ENCODE measurements around the gene WNT4. TPM values are rescaled to one million over a fixed set of nuclear protein-coding genes. Genes with fewer than 3 reads are reported as not detected.

WNT4 gene
- total RNA-seq, 1 donor from 2014 or later, result not detected

DNA sequence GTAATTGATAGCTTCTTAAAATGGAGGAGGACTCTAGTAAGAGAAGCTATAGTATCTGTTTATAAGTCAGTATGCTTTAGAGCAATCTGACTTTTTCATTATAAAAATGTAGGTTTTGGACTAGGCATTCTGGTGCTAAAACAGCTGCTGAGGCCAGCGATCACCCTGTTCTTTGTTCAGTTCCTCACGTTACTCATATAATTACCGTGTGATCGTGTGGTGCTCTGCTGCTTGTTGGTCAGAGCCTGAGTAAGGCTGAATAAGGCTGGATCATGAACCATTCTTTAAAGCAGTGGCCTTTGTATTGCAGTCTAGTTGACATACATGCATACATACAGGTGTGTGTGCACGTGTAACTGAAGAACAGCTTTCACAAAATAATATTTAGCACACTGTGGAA, 65.2 kb downstream of the WNT4 start:
- Histone ChIP-seq H3K9ac (no peak overlapping the region), H3K36me3 (peaks cover 5% of the 10 kb centered on the region), H3K4me2 (no peak overlapping the region), H3K4me3 (no peak overlapping the region), H3K27ac (no peak overlapping the region), H3K9me3 (ENCODE audit: low read depth) (no peaks in the 10 kb centered on the region), H3K79me2 (ENCODE audit: low read depth) (peaks cover 96% of the 10 kb centered on the region), H3F3A (ENCODE audit: low read depth) (peaks cover 9% of the 10 kb centered on the region), H3K4me1 (peaks cover 12% of the 10 kb centered on the region), H4K20me1 (ENCODE audit: low read depth) (peaks cover 95% of the 10 kb centered on the region), H2AFZ (replicated peaks) (no peak overlapping the region), H3K27me3 (no peaks in the 10 kb centered on the region)
- Mint-ChIP-seq H3K9me3 (no peaks in the 10 kb centered on the region), H3K4me1 (peaks cover 23% of the 10 kb centered on the region), H3K27ac (no peak overlapping the region), H3K36me3 (peaks cover 22% of the 10 kb centered on the region), H3K4me3 (no peak overlapping the region), H3K27me3 (ENCODE audit: insufficient read depth, low read depth) (no peaks in the 10 kb centered on the region)
- no peak for DNase-seq (ENCODE audit: low spot score)
- TF ChIP-seq EZH2 (IDR thresholded peaks at IDR 0.05) (no peak), EZH2phosphoT487 (IDR thresholded peaks at IDR 0.05) (no peak)
- TF ChIP-seq, protein P1, sequence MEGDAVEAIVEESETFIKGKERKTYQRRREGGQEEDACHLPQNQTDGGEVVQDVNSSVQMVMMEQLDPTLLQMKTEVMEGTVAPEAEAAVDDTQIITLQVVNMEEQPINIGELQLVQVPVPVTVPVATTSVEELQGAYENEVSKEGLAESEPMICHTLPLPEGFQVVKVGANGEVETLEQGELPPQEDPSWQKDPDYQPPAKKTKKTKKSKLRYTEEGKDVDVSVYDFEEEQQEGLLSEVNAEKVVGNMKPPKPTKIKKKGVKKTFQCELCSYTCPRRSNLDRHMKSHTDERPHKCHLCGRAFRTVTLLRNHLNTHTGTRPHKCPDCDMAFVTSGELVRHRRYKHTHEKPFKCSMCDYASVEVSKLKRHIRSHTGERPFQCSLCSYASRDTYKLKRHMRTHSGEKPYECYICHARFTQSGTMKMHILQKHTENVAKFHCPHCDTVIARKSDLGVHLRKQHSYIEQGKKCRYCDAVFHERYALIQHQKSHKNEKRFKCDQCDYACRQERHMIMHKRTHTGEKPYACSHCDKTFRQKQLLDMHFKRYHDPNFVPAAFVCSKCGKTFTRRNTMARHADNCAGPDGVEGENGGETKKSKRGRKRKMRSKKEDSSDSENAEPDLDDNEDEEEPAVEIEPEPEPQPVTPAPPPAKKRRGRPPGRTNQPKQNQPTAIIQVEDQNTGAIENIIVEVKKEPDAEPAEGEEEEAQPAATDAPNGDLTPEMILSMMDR (IDR thresholded peaks at IDR 0.05), result no peak

DNA sequence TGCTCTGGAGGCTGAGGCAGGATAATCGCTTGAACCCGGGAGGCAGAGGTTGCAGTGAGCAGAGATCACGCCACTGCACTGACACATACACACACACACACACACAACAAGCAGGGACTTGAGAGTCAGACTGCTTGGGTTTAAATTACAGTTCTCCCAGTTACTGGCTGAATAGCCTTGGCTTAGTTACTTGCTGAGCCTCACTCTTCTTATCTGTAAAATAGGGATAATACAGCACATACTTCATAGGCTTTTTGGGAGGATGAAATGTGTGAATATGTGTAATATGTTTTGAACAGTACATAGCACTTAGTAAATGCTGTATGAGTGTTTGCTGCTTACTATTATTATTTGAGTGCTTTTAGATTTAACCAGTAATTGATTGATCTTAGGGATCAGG, 66.6 kb downstream of the WNT4 start:
- TF ChIP-seq, protein P1 (IDR thresholded peaks at IDR 0.05), result no peak
- TF ChIP-seq EZH2phosphoT487 (IDR thresholded peaks at IDR 0.05) (no peak), EZH2 (IDR thresholded peaks at IDR 0.05) (no peak)
- no peak overlapping the region for H3K4me3 ChIP-seq
- Mint-ChIP-seq H3K9me3 (no peaks in the 10 kb centered on the region), H3K27me3 (ENCODE audit: insufficient read depth, low read depth) (no peaks in the 10 kb centered on the region), H3K4me3 (no peak overlapping the region), H3K27ac (no peak overlapping the region), H3K4me1 (peaks cover 23% of the 10 kb centered on the region), H3K36me3 (peaks cover 19% of the 10 kb centered on the region)
- peaks cover 96% of the 10 kb centered on the region for H4K20me1 ChIP-seq (ENCODE audit: low read depth)
- peaks cover 9% of the 10 kb centered on the region for H3F3A ChIP-seq (ENCODE audit: low read depth)
- H3K79me2 ChIP-seq (ENCODE audit: low read depth), result peaks cover 97% of the 10 kb centered on the region
- peaks cover 12% of the 10 kb centered on the region for H3K4me1 ChIP-seq
- H3K4me2 ChIP-seq, result no peak overlapping the region
- H3K36me3 ChIP-seq, result no peaks in the 10 kb centered on the region
- no peak overlapping the region for H3K27ac ChIP-seq
- no peaks in the 10 kb centered on the region for H3K27me3 ChIP-seq
- H3K9ac ChIP-seq, result no peak overlapping the region
- no peaks in the 10 kb centered on the region for H3K9me3 ChIP-seq (ENCODE audit: low read depth)
- no peak overlapping the region for H2AFZ ChIP-seq (replicated peaks)
- no peak for DNase-seq (ENCODE audit: low spot score)

DNA sequence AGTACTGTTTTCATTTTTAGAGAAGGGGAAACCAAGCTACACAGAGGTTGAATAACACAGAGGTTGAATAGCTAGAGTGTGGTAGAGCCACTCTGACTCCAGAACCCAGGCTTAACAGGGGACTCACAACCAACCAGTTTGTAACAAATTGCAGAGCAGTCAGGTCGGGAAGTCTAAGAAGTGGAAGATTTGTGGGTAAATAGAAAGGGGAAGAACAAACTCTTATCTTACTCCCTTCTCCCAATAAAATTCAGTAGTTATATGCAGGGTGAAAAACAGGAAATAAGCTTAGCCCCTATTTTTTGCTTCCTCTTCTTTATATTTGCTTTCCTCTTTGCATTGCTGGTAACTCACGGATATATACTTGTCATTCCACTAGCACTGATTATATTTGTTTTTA, 67.2 kb downstream of the WNT4 start:
- peaks cover 12% of the 10 kb centered on the region for H3K4me1 ChIP-seq
- no peak overlapping the region for H2AFZ ChIP-seq (replicated peaks)
- TF ChIP-seq EZH2 (IDR thresholded peaks at IDR 0.05), result no peak
- H3K27ac Mint-ChIP-seq, result no peak overlapping the region
- no peak for DNase-seq (ENCODE audit: low spot score)
- no peaks in the 10 kb centered on the region for H3K9me3 Mint-ChIP-seq
- H3K36me3 Mint-ChIP-seq, result peaks cover 16% of the 10 kb centered on the region
- H3K4me2 ChIP-seq, result no peak overlapping the region
- H3K36me3 ChIP-seq, result no peaks in the 10 kb centered on the region
- no peak overlapping the region for H3K9ac ChIP-seq
- H3K79me2 ChIP-seq (ENCODE audit: low read depth), result peaks cover 98% of the 10 kb centered on the region
- peaks cover 94% of the 10 kb centered on the region for H4K20me1 ChIP-seq (ENCODE audit: low read depth)
- no peaks in the 10 kb centered on the region for H3K9me3 ChIP-seq (ENCODE audit: low read depth)
- no peaks in the 10 kb centered on the region for H3K27me3 Mint-ChIP-seq (ENCODE audit: insufficient read depth, low read depth)
- H3K4me1 Mint-ChIP-seq, result peaks cover 23% of the 10 kb centered on the region
- H3K27me3 ChIP-seq, result no peaks in the 10 kb centered on the region
- H3F3A ChIP-seq (ENCODE audit: low read depth), result peaks cover 9% of the 10 kb centered on the region
- H3K27ac ChIP-seq, result no peak overlapping the region
- H3K4me3 Mint-ChIP-seq, result no peak overlapping the region
- H3K4me3 ChIP-seq, result no peak overlapping the region

DNA sequence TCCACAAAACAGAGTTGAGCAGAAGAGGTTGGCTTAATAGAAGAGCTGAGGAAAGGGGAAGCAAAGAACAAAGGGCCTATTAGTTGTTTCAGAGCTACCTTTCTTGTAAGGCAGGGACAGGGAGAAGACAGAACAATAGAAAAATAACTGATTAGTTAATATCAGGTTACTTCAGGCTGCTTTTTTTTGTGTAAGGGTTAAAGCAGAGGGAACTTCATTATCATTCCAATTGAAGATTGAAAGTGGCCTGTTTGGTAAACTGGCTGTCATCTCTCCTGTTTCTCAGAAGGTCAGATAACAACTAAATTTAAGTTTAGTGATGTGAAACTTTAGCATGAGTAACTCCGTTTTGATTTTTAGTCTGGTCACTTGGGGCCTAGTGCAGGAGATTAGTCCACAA, 68.1 kb downstream of the WNT4 start:
- no peaks in the 10 kb centered on the region for H3K27me3 Mint-ChIP-seq (ENCODE audit: insufficient read depth, low read depth)
- TF ChIP-seq, protein P1 (IDR thresholded peaks at IDR 0.05), result no peak
- no peak for TF ChIP-seq EZH2phosphoT487 (IDR thresholded peaks at IDR 0.05)
- no peak for TF ChIP-seq EZH2 (IDR thresholded peaks at IDR 0.05)
- no peak overlapping the region for H3K4me3 ChIP-seq
- H3K4me1 Mint-ChIP-seq, result peaks cover 23% of the 10 kb centered on the region
- H3K4me2 ChIP-seq, result peak overlapping the region; percentile 18
- no peaks in the 10 kb centered on the region for H3K36me3 ChIP-seq
- H3K27ac ChIP-seq, result no peak overlapping the region
- peaks cover 93% of the 10 kb centered on the region for H4K20me1 ChIP-seq (ENCODE audit: low read depth)
- peaks cover 12% of the 10 kb centered on the region for H3K4me1 ChIP-seq
- no peak overlapping the region for H2AFZ ChIP-seq (replicated peaks)
- no peak overlapping the region for H3K4me3 Mint-ChIP-seq
- H3K27ac Mint-ChIP-seq, result peak overlapping the region; percentile 16
- peaks cover 19% of the 10 kb centered on the region for H3K36me3 Mint-ChIP-seq
- no peak overlapping the region for H3K9ac ChIP-seq
- peaks cover 98% of the 10 kb centered on the region for H3K79me2 ChIP-seq (ENCODE audit: low read depth)
- peaks cover 4% of the 10 kb centered on the region for H3K9me3 Mint-ChIP-seq
- DNase-seq (ENCODE audit: low spot score), result no peak
- peaks cover 9% of the 10 kb centered on the region for H3F3A ChIP-seq (ENCODE audit: low read depth)
- H3K9me3 ChIP-seq (ENCODE audit: low read depth), result no peaks in the 10 kb centered on the region
- no peaks in the 10 kb centered on the region for H3K27me3 ChIP-seq

Data from neural progenitor cell (in vitro differentiated cells).